Vagina (tissue), 2 donors: ENCODE results near the gene ACTG2. TPM values are rescaled to one million over a fixed set of nuclear protein-coding genes. Genes with fewer than 3 reads are reported as not detected.

Source experiments
- DNase-seq, 2 donors: peaks; one replicate each; pipeline ENCODE4 v3.0.0-alpha.2; 2017; ENCODE audit errors: extremely low spot score in 2 of 2
- H3K27ac ChIP-seq: fragments of 200-600 bp; sonication (generic); one replicate; pipeline ENCODE4 v1.5.1; 2019
- H3K27me3 ChIP-seq: fragments of 200-600 bp; sonication (generic); one replicate; pipeline ENCODE4 v1.5.1; 2019
- H3K36me3 ChIP-seq, 2 donors: fragments of 200-600 bp; sonication (generic); one replicate each; pipeline ENCODE4 v1.5.1; 2017 to 2019
- H3K4me1 ChIP-seq: fragments of 200-600 bp; sonication (generic); one replicate; pipeline ENCODE4 v1.5.1; 2019
- H3K4me3 ChIP-seq, 2 donors: fragments of 200-600 bp; sonication (generic); 1 replicate in 1 of 2; 2 replicates in 1 of 2; pipeline ENCODE4 v1.5.1; 2016 to 2019
- H3K9me3 ChIP-seq: fragments of 200-600 bp; sonication (generic); one replicate; pipeline ENCODE4 v1.5.1; 2019
- POLR2A ChIP-seq, 2 donors: fragments of 450-650 bp; IDR thresholded peaks; one replicate each; pipeline ENCODE4 v1.6.1; 2017; ENCODE audit warnings: antibody characterized with exemption in 2 of 2, mild to moderate bottlenecking in 2 of 2, moderate library complexity in 2 of 2
- POLR2AphosphoS5 ChIP-seq, 2 donors: sonication (generic); formaldehyde crosslinking; IDR thresholded peaks; one replicate each; pipeline ENCODE4 v1.9.0; 2017; ENCODE audit warnings: antibody characterized with exemption in 2 of 2, mild to moderate bottlenecking in 2 of 2, low read depth in 1 of 2; ENCODE audit not compliant: insufficient read depth in 1 of 2
- intact Hi-C: fragments of 100-400 bp; cut with DNase I; formaldehyde crosslinking; loops from one replicate; pipeline ENCODE4 v1.15.1; 2023
- total RNA-seq: library from RNA; depleted of rRNA; stranded (reverse); fragments of >200 nt; gene quantifications from one replicate; pipeline ENCODE4 v1.2.3, GENCODE V29; 2016
- TF ChIP-seq, protein P1 (sequence below), 3 experiments: fragments of 450-650 bp in 2 of 3; fragments of 200-600 bp in 1 of 3; sonication (generic) in 1 of 3; IDR thresholded peaks; one replicate each; pipeline ENCODE4 v1.5.1; 2017 to 2019; ENCODE audit warnings: antibody characterized with exemption in 3 of 3, mild to moderate bottlenecking in 2 of 3, moderate library complexity in 2 of 3

Gene ACTG2
- total RNA-seq, 1 donor from 2014 or later: 413 TPM

DNA sequence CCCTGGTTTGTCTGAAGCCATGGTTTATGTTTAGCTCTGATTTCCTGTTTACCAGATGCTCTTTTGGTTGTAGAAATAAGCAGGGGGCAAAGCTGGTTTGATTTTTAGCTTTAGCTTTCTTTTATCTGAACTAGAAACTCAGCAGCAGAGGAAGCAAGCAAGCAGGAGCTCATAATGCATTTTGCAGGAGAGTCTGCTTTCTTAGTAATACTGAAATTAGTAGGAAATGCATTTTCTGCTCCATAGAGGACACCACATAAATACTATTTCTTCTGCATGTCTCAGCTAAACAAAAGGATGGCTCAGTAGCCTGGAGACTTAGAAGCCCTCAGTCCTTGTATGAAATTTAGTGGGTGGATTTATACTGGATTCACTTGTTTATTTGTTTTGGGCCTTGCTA lies 57.0 kb downstream of the ACTG2 start:
- Histone ChIP-seq H3K4me1 (no peaks in the 10 kb centered on the region), H3K9me3 (no peaks in the 10 kb centered on the region), H3K27me3 (no peaks in the 10 kb centered on the region), H3K4me3 (no peak overlapping the region), H3K27ac (no peak overlapping the region), H3K36me3 (peaks cover 0 to 51% of the 10 kb centered on the region in 2 donors)
- TF ChIP-seq, protein P1, sequence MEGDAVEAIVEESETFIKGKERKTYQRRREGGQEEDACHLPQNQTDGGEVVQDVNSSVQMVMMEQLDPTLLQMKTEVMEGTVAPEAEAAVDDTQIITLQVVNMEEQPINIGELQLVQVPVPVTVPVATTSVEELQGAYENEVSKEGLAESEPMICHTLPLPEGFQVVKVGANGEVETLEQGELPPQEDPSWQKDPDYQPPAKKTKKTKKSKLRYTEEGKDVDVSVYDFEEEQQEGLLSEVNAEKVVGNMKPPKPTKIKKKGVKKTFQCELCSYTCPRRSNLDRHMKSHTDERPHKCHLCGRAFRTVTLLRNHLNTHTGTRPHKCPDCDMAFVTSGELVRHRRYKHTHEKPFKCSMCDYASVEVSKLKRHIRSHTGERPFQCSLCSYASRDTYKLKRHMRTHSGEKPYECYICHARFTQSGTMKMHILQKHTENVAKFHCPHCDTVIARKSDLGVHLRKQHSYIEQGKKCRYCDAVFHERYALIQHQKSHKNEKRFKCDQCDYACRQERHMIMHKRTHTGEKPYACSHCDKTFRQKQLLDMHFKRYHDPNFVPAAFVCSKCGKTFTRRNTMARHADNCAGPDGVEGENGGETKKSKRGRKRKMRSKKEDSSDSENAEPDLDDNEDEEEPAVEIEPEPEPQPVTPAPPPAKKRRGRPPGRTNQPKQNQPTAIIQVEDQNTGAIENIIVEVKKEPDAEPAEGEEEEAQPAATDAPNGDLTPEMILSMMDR (IDR thresholded peaks at IDR 0.05): no peak
- TF ChIP-seq POLR2A (IDR thresholded peaks at IDR 0.05) (no peak), POLR2AphosphoS5 (IDR thresholded peaks at IDR 0.05; ENCODE audit: insufficient read depth in 1 of 2, low read depth in 1 of 2) (no peak)
- no peak for DNase-seq
- intact Hi-C loops: no loop called here

DNA sequence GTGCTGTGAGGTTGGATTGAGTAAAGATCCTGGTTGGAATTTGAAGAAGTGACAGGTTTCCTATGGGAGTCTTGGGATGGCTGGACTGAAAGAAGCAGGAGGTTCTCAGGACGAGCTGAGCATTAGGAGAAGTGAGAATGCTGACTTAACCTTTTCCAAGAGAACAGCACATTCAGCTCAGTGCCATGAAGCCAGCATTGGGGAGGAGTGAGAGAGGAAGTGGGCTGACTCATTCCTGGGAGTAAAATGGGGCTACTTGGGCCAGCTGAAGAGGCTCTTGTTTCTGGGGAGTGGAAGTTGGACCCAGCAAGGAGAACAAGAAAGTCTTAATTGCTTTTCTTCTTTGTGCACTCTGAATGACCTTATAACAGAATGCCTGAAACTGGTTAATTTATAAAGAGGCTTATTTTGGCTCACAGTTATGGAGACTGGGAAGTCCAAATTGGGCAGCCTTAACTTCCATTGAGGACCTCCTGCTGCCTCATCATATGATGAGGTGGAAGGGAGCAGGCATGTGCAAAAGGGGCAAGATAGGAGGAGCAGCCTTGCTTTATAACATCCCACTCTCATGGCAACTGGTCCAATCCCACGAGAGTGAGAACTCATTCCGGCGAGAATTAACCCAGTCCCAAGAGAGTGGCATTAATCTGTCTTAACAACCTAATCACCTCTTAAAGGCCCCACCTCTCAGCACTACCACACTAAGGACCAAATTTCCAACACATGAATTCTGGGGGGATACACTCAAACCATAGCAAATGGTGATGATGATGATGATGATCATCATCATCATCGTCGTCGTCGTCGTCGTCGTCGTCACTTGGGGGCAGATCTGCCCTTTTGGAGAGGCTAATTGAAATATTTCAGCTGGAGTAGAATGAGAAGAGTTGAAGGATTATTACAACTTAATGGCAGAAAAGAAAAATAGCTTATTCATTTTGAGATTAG lies 60.0 kb downstream of the ACTG2 start:
- Histone ChIP-seq H3K4me3 (no peak overlapping the region), H3K27ac (no peak overlapping the region), H3K9me3 (no peaks in the 10 kb centered on the region), H3K36me3 (peaks cover 0 to 46% of the 10 kb centered on the region in 2 donors), H3K4me1 (no peaks in the 10 kb centered on the region), H3K27me3 (no peaks in the 10 kb centered on the region)
- TF ChIP-seq POLR2AphosphoS5 (IDR thresholded peaks at IDR 0.05; ENCODE audit: insufficient read depth in 1 of 2, low read depth in 1 of 2) (no peak), POLR2A (IDR thresholded peaks at IDR 0.05) (no peak)
- TF ChIP-seq, protein P1 (IDR thresholded peaks at IDR 0.05): no peak
- intact Hi-C loops: no loop called here
- no peak for DNase-seq

DNA sequence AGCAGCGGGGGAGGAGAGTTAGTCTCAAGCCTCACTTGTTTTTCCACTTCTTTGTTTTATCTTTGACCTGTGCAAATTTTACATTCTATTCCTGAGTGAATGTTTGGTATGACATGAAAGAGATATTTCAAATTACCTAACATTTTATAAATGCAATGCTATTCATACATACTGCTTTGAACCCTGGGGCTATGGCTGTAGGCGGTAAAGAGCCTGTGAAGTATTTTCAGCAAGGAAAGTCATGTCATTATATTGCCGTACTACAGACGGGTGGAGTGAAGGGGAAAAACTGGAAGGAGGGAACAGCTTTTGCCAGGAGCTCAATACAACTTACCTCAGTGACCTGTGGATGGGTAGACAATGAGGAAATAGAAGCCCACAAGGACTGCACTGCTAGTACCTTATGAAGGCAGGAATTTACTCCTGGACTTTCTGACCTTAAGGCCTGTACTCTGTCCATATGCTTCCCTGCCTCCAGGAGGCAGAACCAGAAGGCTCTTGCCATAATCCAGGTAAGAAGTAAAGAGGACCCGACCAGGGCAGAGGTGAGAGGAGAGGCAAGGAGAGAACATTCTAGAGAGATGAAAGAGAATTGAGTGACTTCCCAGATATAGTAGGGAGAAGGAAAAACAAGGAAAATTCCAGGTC lies 63.5 kb downstream of the ACTG2 start:
- TF ChIP-seq, protein P1 (IDR thresholded peaks at IDR 0.05): no peak
- TF ChIP-seq POLR2A (IDR thresholded peaks at IDR 0.05) (no peak), POLR2AphosphoS5 (IDR thresholded peaks at IDR 0.05; ENCODE audit: insufficient read depth in 1 of 2, low read depth in 1 of 2) (no peak)
- intact Hi-C loops: no loop called here
- no peak overlapping the region for H3K4me3 ChIP-seq
- H3K4me1 ChIP-seq: no peaks in the 10 kb centered on the region
- DNase-seq: no peak
- no peaks in the 10 kb centered on the region for H3K9me3 ChIP-seq
- peaks cover 0 to 37% of the 10 kb centered on the region in 2 donors for H3K36me3 ChIP-seq
- no peak overlapping the region for H3K27ac ChIP-seq
- H3K27me3 ChIP-seq: no peaks in the 10 kb centered on the region

DNA sequence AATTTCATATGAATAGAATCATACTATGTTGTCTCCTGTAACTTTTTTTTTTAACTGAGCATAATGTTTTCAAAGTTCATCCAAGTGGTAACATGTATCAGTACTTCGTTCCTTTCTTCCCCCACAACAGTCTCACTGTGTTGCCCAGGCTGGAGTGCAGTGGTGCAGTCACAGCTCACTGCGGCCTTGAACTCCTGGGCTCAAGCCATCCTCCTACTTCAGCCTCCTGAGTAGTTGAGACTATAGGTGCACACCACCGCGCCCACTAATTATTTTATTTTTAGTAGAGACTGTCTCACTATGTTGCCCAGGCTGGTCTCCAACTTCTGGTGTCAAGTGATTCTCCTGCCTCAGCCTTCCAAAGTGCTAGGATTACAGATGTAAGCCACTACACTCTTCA lies 68.5 kb downstream of the ACTG2 start:
- Histone ChIP-seq H3K9me3 (no peaks in the 10 kb centered on the region), H3K4me1 (no peaks in the 10 kb centered on the region), H3K4me3 (no peak overlapping the region), H3K27ac (no peak overlapping the region), H3K27me3 (no peaks in the 10 kb centered on the region), H3K36me3 (peaks cover 0 to 19% of the 10 kb centered on the region in 2 donors)
- no peak for DNase-seq
- TF ChIP-seq, protein P1 (IDR thresholded peaks at IDR 0.05): no peak
- TF ChIP-seq POLR2AphosphoS5 (IDR thresholded peaks at IDR 0.05; ENCODE audit: insufficient read depth in 1 of 2, low read depth in 1 of 2): no peak
- TF ChIP-seq POLR2A (IDR thresholded peaks at IDR 0.05): no peak
- intact Hi-C loops: no loop called here
